SW480 (cell line): ENCODE measurements around the gene SKI.

ENCODE experiments used
- DNase-seq: peaks from one replicate; pipeline ENCODE4 v3.0.0-alpha.2; 2016; ENCODE audit warnings: low spot score

The SKI gene

DNA sequence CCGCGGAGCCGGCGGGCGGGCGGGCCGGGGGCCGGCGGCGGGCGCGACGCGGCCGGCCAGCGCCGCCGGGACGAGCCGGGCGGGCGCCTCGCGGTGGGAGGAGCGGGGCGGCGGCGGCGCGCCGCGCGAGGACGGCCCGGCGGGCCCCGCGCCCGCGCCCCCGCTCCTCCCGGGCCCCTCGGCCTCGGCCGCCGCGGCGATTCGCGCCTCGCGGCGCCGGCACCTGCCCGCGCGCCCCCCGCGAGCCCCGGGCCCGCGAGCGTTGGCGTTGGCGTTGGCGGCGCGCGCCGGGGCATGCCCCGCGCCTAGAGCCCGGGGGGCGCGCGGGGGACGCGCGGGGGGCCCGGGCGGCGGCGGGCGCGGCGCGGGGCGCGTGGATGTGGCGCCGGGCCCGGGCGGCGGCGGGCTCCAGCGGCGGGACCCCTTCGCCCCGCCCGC lies at the start of gene SKI:
TSS of gene SKI (plus strand) at position 163 of the 438 bp plus-strand sequence. CDS start 448 bp downstream, outside the sequence.
- DNase-seq = no peak

DNA sequence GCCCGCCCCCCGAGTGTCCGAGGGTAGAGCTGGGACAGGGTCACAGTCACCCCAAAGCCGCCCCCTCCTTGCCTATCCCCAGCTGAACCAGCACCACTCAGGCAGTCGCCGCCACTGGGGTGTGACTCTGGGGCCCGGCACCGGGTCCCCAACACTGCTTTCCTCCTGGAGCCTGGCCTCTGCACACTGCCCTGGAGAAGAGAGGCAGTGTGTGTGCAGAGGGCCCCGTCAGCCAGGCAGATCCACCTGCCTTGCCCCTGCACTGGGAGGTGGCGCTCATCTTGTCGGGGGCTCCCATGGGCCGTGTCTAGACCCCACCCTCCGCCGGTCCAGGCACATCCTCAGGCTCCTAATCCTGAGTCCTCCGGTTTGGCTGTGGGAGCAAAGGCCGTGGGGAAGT lies 49.2 kb upstream of the SKI start:
- no peak for DNase-seq

DNA sequence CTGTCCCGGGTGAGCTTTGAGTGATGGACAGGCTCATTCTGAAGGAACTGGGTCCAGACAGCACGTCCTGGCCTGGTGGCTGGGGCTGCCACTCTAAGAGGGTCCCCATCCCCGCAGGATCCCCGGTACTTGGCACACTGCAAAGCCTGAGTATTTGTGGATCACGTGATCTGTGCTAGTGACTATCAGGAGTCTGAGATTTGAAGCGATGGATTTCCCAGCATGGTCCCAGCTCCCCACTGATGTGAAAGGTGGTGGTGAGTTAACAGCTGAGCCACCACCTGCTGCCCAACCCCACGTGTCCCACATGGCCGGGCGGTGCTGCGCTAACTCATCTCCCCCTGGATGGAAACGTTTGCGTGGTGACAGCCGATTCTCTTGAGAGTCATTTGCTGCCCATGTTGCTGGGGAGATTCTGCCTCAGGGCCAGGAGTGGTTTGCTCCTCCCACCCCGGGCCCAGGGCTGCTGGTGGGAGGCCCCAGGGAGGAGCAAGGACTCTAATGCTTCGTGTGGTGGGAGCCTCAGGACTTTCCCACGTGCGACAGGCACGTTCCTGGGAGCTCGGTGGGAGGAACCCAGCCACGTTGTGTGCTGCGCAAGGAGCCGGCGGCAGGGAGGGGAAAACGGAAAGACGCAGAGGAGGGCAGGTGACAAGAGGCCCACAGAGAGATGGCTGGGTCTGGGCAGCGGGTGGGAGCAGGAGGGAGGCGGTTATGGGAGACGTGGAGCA lies 48.7 kb upstream of the SKI start:
- DNase-seq = no peak

DNA sequence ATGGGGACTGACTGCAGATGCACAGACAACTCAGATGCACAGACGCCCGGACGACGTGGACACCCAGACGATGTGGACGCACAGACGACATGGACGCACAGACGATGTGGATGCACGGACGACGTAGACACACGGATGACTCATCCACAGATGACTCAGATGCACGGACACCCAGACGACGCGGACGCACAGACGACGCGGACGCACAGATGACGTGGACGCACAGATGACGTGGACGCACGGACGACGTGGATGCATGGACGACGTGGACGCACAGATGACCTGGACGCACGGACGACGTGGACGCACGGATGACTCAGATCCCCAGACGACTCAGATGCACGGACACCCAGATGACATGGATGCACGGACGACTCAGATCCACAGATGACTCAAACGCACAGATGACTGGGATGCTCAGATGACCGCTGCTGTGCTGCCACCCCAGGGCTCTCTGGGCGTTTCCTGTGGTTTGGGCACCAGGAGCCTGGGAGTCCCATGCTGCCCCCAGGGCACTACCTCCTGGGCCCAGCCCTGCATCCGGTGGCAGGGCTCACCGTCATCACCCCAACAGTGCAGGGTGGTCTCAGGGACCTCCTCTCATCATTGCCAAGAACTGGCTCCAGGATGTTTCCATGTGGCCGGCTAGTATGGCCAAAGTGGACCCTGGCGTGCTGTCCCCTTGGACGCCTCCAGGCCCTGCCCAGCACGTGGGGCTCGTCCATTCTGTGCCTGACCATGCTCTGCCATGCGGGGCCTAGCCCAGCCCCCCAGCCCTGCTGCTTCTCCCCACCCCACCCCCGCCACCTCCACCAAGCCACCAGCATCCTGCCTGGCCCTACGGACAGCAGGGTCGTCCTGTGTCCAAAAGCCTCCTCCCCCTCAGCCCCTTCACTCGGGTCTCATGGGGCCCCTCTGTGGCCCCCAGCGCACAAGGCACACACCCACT lies 47.5 kb upstream of the SKI start:
- DNase-seq = no peak

DNA sequence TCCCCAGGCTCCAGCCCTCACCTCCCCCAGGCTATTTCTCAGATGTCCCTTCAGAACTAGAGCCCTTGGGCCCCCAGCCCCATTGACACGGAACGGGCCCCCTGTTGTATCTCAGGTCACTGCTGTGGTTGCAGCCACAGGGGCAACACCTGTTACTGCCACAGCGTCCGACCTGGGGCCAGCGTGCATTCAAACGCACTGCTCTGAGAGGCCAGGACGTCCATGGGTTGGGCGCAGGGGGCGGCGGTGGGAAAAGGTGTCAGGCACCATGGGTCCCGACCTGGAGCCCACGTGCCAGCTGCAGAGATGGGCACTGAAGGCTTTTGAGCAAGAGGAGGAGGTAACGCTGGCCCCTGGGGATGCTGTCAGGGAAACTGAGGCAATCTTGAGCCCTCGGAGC lies 46.8 kb upstream of the SKI start:
- DNase-seq = no peak

DNA sequence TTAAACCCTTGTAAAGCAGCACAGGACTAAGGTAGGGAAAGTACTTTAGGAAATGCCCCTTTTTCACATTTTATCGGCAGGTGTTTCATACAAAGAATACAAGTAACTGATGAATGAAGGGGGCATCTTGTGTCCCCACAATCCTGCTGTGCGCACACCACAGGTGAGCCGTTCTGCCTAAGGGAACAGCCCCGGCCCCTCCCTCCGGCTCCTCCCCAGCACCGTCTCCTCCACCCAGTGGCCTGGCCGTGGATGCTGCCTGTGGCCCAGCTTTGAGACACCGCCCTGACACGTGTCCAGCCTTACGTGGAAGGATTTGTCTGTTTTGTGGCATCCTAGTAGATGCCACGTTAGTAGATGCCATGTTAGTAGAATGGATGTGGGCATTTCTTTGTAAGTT lies 46.4 kb upstream of the SKI start:
- no peak for DNase-seq

DNA sequence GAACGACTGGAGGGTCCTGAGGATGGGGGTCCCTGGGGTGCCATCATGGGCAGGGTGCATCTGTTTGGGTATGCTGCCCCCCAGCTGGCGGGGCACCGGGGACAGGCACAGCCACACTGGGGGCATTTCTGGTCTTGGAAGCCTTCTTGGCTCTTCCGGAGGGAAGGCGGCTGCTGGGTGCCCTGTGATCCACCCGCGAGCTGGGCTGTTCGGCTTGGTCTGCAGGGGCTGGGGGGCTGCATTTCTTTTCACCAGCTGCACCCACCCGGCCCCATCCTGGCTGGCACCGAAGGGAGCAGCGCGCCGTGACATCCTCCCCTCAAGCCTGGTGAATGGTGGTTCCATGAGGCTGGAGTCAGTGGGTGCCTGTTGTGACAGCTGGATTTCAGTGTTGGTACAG lies 45.7 kb upstream of the SKI start:
- no peak for DNase-seq

DNA sequence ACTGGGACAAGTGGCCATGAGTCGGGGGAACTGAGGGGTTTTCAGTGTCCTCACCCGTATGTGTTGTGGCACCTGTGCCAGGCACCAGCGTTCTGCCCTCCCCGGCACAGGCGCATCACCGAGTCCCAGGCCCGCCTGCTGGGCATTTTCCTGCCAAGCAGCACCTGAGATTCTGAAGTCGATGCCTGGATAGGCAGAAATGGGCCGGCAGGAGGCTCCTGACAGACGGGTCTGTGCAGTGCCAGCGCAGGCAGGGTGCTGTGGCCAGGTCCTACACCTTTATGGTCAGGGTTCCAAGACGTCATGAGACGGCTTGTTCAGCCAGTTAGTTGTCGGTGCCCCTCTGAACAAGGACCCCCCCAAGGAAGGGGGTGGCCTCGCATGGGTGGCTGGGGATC lies 44.2 kb upstream of the SKI start:
- no peak for DNase-seq

DNA sequence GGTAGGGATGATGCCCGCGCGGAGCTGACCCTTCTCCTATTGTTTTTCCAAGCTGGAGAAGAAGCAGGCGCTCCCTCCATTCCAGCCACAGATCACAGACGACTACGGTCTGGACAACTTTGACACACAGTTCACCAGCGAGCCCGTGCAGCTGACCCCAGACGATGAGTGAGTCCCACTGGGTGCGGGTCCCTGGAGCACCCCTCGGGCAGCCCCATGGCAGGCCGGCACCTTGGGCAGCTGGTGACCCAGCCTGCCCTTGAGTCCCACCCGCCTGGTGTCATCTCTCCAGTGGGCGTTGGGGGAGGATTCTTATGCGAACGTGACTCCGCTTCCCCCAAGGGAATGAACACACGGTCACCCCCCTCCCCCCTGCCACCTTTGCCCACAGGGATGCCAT lies 43.6 kb upstream of the SKI start:
- DNase-seq = no peak

DNA sequence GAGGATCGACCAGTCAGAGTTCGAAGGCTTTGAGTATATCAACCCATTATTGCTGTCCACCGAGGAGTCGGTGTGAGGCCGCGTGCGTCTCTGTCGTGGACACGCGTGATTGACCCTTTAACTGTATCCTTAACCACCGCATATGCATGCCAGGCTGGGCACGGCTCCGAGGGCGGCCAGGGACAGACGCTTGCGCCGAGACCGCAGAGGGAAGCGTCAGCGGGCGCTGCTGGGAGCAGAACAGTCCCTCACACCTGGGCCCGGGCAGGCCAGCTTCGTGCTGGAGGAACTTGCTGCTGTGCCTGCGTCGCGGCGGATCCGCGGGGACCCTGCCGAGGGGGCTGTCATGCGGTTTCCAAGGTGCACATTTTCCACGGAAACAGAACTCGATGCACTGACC lies 43.2 kb upstream of the SKI start:
- DNase-seq = no peak

DNA sequence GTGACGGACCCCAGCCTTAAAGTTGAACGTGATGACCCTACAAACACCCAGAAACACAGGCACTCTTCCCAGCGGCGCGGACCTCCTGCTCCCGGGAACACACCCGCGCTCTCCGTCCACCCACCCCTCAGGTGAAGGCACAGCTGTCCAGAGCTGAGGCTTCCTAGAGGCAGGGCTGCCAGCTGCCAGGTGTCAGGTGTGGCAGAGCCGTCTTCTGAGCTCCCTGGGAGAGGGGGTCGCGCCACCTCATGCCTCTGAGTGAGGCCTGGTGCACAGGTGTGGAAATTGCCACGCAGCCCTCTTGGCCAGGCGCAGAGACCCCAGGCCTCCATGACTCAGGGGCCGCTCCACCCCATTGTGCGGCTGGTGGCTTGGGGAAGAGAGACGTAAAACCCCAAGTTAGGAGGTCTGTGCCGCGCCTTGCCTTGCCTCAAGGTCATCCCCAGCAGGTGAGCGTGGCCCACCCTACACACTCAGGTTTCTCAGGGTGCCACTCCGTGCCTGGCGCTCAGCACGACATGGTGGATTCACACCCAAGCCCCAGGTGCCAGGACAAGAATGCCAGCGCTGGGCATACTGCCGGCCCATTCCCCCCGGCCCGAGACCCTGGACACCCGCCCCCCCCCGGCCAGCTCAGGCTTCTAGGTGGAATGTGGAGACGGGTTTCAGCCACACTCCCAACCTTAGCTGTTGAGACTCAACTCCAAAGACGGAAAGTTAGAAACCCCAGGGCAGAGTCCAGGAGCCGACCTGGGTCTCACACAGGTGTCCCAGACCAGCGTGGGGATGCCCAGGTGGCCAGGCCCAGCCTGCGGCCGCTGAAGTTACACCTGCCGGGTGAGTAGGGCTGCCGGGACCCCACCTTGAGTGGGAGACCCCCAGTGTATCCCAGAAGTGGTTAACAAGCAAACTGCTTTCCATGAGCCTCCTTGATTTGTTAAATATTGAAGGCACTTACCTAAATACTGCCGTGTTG lies 42.0 kb upstream of the SKI start:
- no peak for DNase-seq

DNA sequence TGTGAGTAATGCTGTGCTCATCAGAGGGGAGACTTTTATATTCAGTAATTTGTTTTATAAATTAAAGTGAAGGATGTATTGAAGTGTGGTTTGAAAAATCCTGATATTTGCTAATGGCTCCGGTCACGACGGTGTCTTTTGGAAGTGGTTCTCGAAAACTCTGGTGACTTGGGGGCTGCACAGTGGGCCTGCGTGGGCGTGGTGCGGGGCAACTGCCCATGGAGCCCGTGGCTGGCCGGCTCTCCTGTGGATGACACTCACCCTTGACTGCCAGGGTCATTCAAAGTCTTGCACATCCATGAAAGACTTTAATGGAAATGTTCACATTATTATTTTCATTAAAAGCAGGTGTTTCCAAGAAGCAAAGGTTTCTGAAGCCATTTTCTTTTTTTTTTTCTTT lies 41.2 kb upstream of the SKI start:
- DNase-seq = no peak

DNA sequence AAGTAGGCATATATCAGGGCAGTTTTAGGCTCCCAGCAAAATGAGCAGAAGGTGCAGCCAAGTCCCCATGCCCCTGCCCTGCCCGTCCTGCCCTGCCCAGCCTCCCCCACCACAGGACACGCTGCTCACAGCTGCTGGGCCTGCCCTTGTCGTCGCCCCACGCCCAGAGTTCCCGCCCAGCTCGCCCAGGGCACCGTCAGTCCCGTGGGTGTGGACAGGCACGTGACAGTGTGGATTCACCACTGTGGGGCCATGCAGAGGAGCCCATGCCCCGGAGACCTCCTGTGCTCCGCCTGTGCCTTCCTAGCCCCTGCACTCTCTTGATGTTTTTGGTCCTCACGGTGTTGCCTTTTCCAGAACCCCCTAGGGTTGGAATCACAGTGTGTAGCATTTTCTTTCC lies 40.5 kb upstream of the SKI start:
- DNase-seq = no peak

DNA sequence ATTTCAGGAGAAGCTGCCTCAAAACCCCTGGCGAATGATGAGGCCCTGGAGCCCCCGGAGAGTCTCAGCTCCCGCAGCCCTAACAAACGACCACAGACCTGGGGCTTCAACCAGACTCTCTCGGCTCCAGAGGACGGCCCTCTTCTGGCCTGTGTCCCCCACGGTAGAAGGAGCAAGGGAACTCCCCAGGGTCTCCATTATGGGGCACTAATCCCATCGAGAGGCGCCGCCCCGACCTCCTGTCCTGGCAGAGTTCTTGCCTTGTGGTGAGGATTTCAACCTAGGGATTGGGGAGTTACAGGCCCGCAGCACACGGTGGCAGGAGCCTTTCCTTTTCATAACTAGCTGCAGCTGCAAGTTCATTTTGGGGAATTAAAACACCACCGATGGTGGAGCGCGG lies 39.8 kb upstream of the SKI start:
- no peak for DNase-seq

DNA sequence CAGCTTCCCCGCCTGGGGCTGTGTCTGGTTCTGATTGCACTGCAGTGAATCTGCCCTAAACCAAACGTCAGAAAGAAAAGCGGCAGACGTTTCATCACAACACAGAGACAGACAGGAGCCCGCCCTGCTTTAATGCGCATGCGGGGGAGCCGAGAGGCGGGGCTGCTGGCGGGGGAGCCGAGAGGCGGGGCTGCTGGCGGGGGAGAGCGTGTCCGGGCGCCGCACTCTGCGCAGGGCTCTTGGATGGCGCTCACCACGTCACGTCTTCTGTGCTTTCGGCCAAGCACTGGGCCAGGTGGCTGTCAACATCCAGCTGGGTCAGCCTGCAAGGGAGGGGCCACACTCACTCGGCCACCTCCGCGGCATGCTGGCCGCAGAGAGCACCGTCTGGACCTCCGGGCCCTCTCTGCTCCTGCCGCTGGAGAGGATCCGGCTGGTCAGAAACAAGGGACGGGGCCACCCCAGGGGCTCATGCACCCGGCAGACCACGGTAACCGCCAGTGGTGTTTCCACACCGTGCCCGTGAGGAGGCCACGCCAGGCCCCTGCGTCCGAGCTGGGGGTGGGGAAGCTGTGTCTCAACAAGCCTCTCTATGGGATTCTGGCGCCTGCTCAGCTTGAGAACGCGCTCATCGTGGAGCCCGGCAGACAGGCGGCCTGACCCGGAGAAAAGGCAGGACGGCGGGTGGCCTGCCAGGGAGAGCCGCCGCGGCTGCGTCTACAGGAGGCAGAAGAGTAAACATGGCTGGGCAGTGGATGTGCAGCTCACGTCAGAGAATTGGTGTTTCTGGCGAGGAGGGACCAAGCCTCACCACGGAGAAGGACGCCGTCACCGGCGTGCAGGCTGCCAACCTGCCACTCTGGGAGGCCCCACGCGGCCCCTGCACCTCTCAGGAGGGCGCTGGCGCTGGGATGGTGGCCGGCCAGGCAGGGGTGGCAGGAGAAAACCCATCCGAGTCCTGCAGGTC lies 38.4 kb upstream of the SKI start:
- peak; percentile 92 for DNase-seq

DNA sequence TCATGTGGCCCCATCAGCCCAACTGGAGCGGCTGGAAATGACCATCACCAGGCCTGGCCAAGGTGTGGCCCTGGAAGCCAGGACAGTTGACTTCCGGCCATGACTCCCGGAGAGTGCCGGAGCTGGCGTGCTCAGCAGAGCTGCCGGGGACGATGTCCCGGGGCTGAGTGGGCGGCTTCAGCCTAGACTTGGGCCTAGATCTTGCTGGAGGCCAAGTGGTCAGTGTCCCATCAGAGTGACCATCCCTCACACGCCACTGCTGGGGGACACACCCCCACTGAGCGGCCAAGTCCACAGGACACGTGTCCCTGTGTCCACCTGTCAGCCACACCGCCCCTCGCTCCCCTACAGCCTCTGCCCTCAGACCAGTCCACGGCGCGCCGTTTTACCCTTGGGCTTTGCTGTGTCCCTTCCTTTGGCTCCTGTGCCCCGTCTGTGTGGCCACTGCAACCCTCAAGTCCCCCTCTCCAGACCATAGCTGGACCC lies 37.6 kb upstream of the SKI start:
- DNase-seq = no peak

DNA sequence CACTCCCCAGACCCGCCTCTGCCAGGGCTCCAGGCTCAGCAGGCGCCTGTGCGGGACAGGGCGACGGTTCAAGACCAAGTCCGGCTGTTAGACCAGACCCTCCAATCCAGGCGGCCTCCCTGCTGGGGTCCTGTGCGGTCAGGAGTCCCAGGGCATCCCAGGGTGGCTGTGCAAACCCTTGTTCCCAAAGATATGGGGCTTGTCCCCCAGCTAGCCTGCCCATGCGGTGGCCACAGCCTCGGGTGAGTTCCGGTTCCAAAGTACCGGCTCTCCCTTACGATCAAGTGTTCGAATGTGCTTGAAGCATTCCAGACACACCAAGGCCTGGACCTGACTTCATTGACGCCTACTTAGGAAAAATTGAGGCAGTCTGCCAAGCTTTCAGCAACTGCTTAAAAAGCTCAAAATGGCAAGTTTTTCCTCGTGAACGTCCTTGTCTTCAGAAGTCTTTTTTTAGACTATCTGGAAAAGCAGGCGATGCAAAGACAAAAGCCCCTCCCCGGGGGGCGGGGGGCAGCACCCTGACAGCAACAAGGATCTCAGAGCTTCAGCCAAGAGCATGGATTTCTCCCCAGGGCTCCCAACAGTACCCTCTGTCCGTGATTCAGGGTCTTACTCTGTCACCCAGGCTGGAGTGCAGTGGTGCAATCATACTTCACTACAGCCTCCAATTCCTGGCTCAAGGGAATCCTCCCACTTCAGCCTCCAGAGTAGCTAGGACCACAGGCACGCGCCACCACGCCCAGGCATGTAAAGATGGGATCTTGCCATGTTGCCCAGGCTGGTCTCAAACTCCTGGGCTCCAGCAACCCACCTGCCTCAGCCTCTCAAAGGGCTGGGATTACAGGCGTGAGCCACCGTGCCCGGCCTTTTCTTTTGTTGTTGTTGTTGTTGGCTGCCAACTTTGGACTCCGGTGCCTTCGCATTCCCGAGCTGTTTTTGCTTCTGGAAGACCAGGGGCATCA lies 35.8 kb upstream of the SKI start:
- no peak for DNase-seq

DNA sequence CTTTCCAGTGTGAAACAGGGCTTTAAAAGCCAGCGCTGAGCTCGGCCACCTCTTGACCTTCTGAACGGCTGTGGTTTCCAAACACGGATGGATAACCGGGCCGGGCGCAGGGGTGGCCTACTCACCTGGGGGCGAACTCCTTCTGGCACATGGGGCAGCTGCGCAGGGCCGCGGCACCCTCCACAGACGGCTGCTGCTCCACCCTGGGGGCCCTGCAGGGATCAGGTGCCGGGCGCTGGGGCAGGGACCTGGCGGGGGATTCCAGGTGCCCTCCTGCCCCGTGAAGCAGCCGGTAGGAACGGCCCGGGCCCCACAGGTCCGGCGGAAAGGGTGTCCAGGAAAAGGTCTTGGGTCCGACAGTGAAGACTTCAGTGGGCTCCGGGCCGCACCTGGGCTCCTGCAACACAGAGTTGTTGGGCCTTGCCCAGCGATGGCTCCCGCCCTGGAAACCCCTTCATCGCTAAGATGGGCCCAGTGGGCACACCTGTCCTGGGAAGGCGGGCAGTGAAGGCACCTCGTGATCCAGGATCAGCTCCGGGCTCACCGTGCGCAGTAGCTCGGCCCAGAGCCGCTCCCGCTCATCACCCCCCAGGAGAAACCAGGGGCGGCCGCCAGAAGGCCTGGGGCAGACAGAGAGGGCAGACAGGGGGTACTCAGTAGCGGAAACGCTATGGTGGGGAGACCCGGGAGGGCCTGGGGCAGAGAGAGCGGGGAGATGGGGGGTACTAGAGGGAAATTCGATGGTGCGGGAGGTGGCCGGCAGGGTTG lies 34.4 kb upstream of the SKI start:
- DNase-seq = peak; percentile 39
